ENCODE measurements around the gene NDUFS7.

DNA sequence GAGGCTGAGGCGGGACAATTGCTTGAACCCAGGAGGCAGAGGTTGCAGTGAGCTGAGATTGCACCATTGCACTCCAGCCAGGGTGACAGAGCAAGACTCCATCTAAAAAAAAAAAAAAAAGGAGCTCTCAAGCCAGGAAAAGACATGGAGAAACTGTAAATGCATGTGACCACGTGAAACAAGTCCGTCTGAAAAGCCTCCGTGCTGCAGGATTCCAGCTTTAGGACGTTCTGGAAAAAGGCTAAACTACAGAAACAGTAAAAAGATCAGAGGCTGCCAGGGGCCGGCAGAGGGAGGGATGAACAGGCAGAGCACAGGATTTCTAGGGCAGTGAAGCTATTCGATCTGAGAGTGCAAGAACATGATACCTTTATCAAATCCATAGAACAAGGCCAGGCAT lies 40.7 kb upstream of the NDUFS7 start:
- no peak for TF ChIP-seq POLR2A (IDR thresholded peaks at IDR 0.05)
- TF ChIP-seq, protein P1, sequence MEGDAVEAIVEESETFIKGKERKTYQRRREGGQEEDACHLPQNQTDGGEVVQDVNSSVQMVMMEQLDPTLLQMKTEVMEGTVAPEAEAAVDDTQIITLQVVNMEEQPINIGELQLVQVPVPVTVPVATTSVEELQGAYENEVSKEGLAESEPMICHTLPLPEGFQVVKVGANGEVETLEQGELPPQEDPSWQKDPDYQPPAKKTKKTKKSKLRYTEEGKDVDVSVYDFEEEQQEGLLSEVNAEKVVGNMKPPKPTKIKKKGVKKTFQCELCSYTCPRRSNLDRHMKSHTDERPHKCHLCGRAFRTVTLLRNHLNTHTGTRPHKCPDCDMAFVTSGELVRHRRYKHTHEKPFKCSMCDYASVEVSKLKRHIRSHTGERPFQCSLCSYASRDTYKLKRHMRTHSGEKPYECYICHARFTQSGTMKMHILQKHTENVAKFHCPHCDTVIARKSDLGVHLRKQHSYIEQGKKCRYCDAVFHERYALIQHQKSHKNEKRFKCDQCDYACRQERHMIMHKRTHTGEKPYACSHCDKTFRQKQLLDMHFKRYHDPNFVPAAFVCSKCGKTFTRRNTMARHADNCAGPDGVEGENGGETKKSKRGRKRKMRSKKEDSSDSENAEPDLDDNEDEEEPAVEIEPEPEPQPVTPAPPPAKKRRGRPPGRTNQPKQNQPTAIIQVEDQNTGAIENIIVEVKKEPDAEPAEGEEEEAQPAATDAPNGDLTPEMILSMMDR (IDR thresholded peaks at IDR 0.05): no peak
